Activated CD8-positive, alpha-beta memory T cell treated with anti-CD3 and anti-CD28 coated beads, Interleukin-2, amount 50 U/mL, for 48 hours (primary cell): ENCODE measurements around the gene MARCHF11.

Experiments used
- DNase-seq: peaks from one replicate; pipeline ENCODE4 v3.0.0-alpha.2; 2020

The MARCHF11 gene

GRCh38 chr5:16179511-16179935 lies at the start of gene MARCHF11:
MARCHF11 (minus strand) TSS chr5:16179791; CDS start chr5:16179575, 216 bp downstream.
- DNase-seq: no peak

GRCh38 chr5:16225927-16226326 lies 46.3 kb upstream of the MARCHF11 start:
- no peak for DNase-seq

- DNase-seq: no peak
Measured at GRCh38 chr5:16192311-16192710, 12.7 kb upstream of the MARCHF11 start.

GRCh38 chr5:16180789-16181082 lies 1.1 kb upstream of the MARCHF11 start:
- no peak for DNase-seq

GRCh38 chr5:16179936-16180788 lies 571 bp upstream of the MARCHF11 start:
- no peak for DNase-seq

GRCh38 chr5:16178745-16179372 lies 732 bp downstream of the MARCHF11 start:
- peak; percentile 76 for DNase-seq

GRCh38 chr5:16169550-16169949 lies 10.0 kb downstream of the MARCHF11 start:
- no peak for DNase-seq

- DNase-seq: no peak
Measured at GRCh38 chr5:16160706-16161105, 18.9 kb downstream of the MARCHF11 start.

GRCh38 chr5:16159636-16160035 lies 20.0 kb downstream of the MARCHF11 start:
- DNase-seq: no peak

GRCh38 chr5:16156152-16156551 lies 23.4 kb downstream of the MARCHF11 start:
- DNase-seq: no peak

- DNase-seq: no peak
Measured at GRCh38 chr5:16152601-16153568, 26.7 kb downstream of the MARCHF11 start.

- DNase-seq: no peak
Measured at GRCh38 chr5:16149621-16150020, 30.0 kb downstream of the MARCHF11 start.

GRCh38 chr5:16147179-16147900 lies 32.3 kb downstream of the MARCHF11 start:
- no peak for DNase-seq

- no peak for DNase-seq
Measured at GRCh38 chr5:16144416-16144815, 35.2 kb downstream of the MARCHF11 start.

GRCh38 chr5:16143361-16144049 lies 36.1 kb downstream of the MARCHF11 start:
- no peak for DNase-seq

- DNase-seq: no peak
Measured at GRCh38 chr5:16140944-16141343, 38.6 kb downstream of the MARCHF11 start.

- DNase-seq: no peak
Measured at GRCh38 chr5:16140417-16140816, 39.2 kb downstream of the MARCHF11 start.

GRCh38 chr5:16137177-16137576 lies 42.4 kb downstream of the MARCHF11 start:
- no peak for DNase-seq

GRCh38 chr5:16135506-16135905 lies 44.1 kb downstream of the MARCHF11 start:
- DNase-seq: no peak

GRCh38 chr5:16135003-16135402 lies 44.6 kb downstream of the MARCHF11 start:
- no peak for DNase-seq

- DNase-seq: no peak
Measured at GRCh38 chr5:16134204-16134603, 45.4 kb downstream of the MARCHF11 start.

GRCh38 chr5:16131878-16132277 lies 47.7 kb downstream of the MARCHF11 start:
- DNase-seq: no peak
